Colonic mucosa (tissue), 4 donors: ENCODE data around the gene TRIP11. TPM values are rescaled to one million over a fixed set of nuclear protein-coding genes. Genes with fewer than 3 reads are reported as not detected.

Source experiments
- DNase-seq: peaks from one replicate; pipeline ENCODE4 v3.0.0-alpha.2; 2020
- H3K27ac ChIP-seq: fragments of 200-600 bp; one replicate; pipeline ENCODE4 v1.8.0; 2021
- H3K27me3 ChIP-seq: fragments of 200-600 bp; one replicate; pipeline ENCODE4 v1.8.0; 2021
- H3K36me3 ChIP-seq: fragments of 200-600 bp; one replicate; pipeline ENCODE4 v1.8.0; 2021
- H3K4me1 ChIP-seq: fragments of 200-600 bp; one replicate; pipeline ENCODE4 v1.8.0; 2021; ENCODE audit warnings: mild to moderate bottlenecking
- H3K4me3 ChIP-seq: fragments of 200-600 bp; one replicate; pipeline ENCODE4 v1.8.0; 2021
- H3K9ac ChIP-seq, 2 donors: one replicate each; pipeline ENCODE4 v1.7.0; 2013; ENCODE audit warnings: control low read depth in 2 of 2, low read depth in 2 of 2, low read length in 2 of 2
- H3K9me3 ChIP-seq: fragments of 200-600 bp; one replicate; pipeline ENCODE4 v1.8.0; 2021
- intact Hi-C: fragments of 100-400 bp; cut with DNase I; formaldehyde crosslinking; loops from one replicate; pipeline ENCODE4 v1.14.1; 2022
- total RNA-seq, 2 donors: library from RNA; stranded (reverse); fragmentation: NEBNext Ultra II Directional in 1 of 2; extraction: Animal tissue kit (Norgen Biotek cat#: 25700) in 1 of 2; gene quantifications; one replicate each; pipeline ENCODE4 v1.2.1, GENCODE V29; 2021
- TF ChIP-seq, protein P1 (sequence below): fragments of 200-600 bp; IDR thresholded peaks from one replicate; pipeline ENCODE4 v1.8.0; 2022; ENCODE audit warnings: antibody characterized with exemption, mild to moderate bottlenecking
- donor health status: healthy.
- donor health status: DM: no; HTN: no; CAD: no.
- donor health status: DM: no; HTN: no; CAD: no.

The TRIP11 gene
- total RNA-seq, 2 donors from 2014 or later: 53.8 to 56.3 TPM

DNA sequence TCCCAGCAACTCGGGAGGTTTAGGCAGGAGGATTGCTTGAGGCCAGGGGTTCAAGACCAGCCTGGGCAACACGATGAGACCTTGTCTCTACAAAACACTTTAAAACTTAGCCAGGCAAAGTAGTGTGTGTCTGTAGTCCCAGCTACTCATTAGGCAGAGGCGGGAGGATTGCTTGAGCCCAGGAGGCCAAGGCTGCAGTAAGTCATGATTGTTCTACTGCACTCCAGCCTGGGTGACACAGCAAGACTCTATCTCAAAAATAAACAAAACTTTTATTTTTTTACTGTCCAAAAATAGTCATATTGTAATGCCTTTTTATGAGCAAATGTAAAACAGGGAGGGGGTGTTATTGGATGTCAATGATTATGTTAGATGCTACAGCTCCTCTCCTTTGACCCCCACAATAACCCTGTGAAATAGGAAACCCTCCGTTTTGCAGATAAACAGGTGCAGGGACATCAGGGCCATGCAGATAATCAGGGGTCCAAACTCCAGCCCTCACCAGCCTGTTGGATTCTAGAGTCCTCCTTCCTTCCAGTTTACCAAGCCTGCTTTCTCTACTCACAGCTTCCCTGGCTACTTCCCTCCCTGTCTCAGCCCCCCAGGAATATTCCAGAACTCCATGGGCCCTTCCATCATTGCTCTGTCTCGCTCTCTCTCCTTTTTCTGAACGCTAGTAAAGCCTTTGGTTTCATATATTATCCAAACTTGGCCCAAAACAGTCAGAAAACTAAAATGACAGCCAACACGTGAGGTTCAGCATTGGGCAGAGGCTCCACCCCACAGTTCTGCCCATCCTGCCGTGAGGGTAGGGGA lies 86.5 kb downstream of the TRIP11 start:
- Histone ChIP-seq H3K27me3 (no peaks in the 10 kb centered on the region), H3K27ac (no peak overlapping the region), H3K36me3 (no peaks in the 10 kb centered on the region), H3K4me1 (no peaks in the 10 kb centered on the region), H3K9ac (no peak overlapping the region), H3K9me3 (no peaks in the 10 kb centered on the region), H3K4me3 (no peak overlapping the region)
- TF ChIP-seq, protein P1, sequence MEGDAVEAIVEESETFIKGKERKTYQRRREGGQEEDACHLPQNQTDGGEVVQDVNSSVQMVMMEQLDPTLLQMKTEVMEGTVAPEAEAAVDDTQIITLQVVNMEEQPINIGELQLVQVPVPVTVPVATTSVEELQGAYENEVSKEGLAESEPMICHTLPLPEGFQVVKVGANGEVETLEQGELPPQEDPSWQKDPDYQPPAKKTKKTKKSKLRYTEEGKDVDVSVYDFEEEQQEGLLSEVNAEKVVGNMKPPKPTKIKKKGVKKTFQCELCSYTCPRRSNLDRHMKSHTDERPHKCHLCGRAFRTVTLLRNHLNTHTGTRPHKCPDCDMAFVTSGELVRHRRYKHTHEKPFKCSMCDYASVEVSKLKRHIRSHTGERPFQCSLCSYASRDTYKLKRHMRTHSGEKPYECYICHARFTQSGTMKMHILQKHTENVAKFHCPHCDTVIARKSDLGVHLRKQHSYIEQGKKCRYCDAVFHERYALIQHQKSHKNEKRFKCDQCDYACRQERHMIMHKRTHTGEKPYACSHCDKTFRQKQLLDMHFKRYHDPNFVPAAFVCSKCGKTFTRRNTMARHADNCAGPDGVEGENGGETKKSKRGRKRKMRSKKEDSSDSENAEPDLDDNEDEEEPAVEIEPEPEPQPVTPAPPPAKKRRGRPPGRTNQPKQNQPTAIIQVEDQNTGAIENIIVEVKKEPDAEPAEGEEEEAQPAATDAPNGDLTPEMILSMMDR: no peak
- intact Hi-C loops: no loop called here
- DNase-seq: no peak

DNA sequence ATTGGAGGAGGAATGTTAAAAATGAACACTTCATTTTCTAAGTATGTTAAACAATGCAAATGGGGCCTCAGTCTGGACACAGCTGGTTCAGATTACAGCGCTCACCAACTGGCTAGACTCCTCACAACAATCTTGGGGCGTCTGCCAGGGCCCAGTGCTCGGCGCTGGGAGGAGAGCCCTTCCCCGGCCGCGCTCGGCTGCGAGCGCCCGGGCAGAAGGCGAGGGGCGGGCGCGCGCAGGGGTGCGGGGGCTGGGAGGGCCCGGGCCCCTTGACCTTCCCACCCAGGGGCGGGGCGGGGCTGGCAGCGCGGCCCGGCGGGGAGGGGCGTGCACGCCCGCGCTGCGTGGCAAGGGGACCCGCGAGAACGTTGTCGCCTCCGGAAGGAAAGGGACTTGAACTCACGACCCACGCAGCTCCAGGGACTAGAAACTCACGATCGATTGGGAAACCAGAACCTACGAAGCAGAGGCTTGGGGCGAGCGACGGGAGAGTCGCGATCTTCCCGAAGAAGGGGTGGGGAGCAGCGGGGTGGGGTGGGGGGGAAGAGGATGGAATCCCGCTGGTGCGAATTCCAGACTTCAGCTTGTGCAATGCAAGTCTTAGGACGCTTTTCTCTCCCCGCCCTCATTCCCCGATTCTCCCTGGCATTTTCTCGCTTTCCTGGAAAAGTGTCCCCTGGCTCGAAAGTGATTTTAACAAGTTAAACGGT lies 92.2 kb downstream of the TRIP11 start, which contains the start of gene FBLN5:
Gene FBLN5, minus strand, starts transcription at position 220 of the 710 bp plus-strand sequence. CDS start 465 bp downstream, outside the sequence.
- intact Hi-C loops: no loop called here
- H3K36me3 ChIP-seq: no peaks in the 10 kb centered on the region
- peaks cover 9% of the 10 kb centered on the region for H3K27me3 ChIP-seq
- H3K9ac ChIP-seq: peak within 1 kb of the TSS; percentile 28 to 60
- H3K4me3 ChIP-seq: peak within 1 kb of the TSS; percentile 40
- no peaks in the 10 kb centered on the region for H3K4me1 ChIP-seq
- TF ChIP-seq, protein P1: no peak
- no peaks in the 10 kb centered on the region for H3K9me3 ChIP-seq
- peak; percentile 38 for DNase-seq
- H3K27ac ChIP-seq: peak within 1 kb of the TSS; percentile 46

DNA sequence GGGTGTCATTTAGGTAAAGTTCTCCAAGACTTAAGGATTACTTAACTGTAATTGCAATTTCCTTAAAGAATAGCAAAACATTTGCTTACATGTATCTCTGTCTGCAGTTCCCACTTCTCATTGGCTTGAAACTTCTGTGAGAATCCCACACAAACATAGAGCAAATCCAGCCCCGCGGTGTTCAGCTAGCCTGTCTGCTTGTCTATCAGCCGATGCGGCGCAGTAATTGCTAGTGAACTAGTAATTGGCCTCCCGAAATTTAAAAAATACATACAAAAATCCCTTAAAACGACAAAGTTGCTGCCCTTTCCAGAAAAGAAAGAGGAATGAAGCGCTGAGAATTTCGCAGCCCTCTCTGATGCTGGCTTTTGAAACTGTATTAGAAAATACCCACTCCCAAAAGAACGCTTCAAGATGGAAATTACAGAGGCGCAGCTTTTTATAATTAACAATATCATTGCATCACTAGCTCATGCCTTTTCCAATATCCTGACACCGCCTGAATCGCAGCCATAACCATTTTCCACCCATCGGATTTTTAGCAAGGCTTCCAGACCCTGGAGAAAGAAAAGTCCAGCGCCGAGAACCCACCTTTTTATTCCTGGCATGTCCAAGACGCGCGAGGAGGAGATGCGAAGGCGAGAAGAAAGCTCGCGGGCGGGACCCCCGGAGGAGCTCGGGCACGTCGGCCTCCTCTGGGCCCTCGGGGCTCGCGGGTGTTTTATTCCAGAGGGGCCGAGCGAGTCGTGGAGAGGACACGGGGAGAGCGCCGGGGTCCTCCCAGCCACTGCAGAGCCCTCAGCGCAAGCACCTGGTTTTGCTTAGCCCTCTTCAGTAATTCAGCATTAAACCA lies 93.0 kb downstream of the TRIP11 start:
- Histone ChIP-seq H3K9me3 (no peaks in the 10 kb centered on the region), H3K27ac (peak overlapping the region; percentile 46), H3K4me1 (no peaks in the 10 kb centered on the region), H3K9ac (peak overlapping the region; percentile 28 to 60), H3K4me3 (peak overlapping the region; percentile 40), H3K36me3 (no peaks in the 10 kb centered on the region), H3K27me3 (peaks cover 9% of the 10 kb centered on the region)
- intact Hi-C loops: no loop called here
- no peak for DNase-seq
- TF ChIP-seq, protein P1: no peak

DNA sequence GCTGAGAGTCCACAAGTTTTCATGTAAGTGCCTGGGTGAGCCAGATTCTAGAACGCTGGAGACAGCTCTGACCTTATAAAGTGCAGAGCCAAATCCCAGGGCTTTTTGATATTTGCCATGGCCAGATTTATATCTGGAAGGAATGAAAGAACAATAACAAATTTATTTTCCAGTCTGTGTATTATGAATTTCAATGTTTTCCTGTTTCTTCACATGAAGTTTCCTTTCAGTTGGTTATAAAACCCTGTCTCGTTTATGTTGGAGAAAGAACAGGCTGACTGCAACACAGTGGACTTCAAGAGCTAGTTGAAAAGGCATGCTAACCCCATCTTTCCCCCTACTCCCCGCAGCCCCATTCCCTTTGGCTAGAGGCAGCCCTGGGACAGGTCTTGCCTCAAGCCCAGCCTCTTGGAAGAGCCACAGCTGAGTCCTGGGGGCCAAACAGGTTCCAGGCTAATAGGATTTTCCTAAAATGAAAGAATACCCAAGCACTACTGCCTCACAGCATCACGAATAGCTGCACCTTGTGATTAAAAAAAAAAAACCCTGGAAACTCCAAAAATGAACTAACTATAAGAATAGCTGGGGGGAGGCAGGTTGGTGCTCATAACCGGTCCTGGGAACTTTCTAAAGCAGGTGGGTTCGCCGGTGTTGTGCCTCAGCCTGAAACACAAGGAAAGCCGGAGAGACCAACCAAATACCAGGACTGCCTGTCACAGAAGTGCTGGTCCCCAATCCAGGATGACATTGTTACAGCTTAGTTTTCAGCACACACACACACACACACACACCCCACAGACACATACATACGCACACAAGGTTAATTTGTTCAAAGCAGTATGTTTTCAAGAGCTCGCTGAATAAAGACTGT lies 93.9 kb downstream of the TRIP11 start:
- H3K9ac ChIP-seq: peak overlapping the region; percentile 28 to 39
- intact Hi-C loops: no loop called here
- H3K4me3 ChIP-seq: no peak overlapping the region
- TF ChIP-seq, protein P1: no peak
- no peaks in the 10 kb centered on the region for H3K36me3 ChIP-seq
- no peaks in the 10 kb centered on the region for H3K4me1 ChIP-seq
- H3K27me3 ChIP-seq: peaks cover 9% of the 10 kb centered on the region
- no peak overlapping the region for H3K27ac ChIP-seq
- no peaks in the 10 kb centered on the region for H3K9me3 ChIP-seq
- no peak for DNase-seq
